ENCODE data around the gene STK40.
A peak's percentile ranks its signal among the peaks of the same experiment; 100 is the strongest.

Gene STK40

DNA sequence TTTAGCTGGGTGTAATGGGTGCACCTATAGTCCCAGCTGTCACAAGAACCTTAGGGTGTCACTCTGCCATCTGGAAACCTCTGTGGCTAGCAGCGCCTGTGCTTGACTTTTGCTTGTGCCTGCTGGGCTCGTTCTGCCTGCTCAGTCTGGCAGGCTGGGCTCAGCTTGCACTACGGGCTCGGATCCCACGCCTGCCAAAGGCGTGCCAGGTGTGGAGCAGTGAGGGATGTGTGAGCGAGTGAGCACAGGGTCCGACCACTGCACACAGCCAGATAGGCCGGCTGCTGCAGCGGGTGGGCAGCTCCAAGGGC lies 14.7 kb upstream of the STK40 start:
- FAIRE-seq (no peak), DNase-seq (ENCODE audit: insufficient read length, low spot score) (no peak)

DNA sequence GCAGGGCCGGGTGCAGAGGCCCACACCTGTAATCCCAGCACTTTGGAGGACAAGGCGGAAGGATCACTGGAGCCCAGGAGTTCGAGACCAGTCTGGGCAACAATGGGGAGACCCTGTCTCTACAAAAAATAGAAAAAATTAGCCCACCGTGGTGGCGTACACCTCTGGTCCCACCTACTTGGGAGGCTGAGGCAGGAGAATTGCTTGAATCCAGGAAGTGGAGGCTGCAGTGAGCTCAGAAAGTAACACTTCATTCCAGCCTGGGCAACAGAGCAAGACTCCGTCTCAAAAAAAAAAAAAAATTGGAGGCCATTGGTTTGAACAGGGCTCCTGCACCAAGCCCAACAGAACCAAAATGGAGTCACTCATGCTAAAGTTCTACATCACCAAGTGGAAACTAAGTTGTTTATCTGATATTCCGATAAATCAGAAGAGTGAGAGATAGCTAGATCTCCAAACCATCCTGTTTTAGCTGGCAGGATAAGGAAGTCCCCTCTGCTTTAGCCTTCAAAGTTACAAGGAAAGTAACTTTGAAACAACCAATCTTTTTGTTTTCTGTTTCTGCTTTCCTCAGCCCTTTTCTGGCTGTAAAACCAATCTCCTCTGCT lies 12.8 kb upstream of the STK40 start:
- FAIRE-seq (no peak), DNase-seq (ENCODE audit: insufficient read length, low spot score) (no peak)

DNA sequence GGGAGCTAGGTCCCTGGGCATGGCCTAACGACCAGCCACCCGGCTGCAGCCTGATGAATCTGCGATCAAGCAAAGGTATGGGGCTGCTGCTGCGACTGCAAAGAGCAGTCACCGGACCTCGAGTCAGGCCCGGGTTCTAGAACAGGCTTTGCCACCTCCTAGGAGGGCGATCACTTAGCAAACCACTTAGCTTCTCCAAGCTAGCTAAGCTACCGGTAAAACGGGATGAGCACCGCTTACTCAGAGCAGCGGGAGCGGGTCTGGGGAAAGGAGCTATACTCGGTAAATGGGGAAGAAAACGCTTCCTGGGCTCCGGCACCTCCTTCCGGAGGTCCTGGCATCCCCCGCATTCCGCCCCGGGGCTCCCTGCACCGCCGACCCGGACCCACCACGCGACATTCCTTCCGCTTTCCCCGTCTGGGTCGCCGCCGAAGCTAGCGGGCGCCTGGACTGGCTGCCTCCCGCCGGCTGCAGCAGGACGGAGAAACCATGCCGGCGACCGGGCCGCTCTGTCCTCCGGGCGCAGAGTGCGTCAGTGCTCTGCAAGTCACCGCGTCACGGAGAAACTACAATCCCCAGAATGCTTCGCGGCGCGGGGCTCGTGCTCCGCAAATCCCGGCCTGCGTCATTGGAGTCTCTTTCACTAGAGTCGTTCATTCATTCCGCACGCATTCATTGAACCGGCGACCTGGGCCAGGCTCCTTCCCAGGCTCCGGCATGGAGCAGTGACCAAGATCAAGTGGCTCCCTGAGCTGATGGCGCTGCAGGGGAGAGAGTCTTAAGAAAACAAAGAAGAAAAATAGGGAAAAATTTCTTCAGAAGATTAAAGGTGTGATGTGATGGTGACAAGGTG lies 11.9 kb upstream of the STK40 start, which contains the start of gene LSM10:
Gene LSM10, minus strand, starts transcription at position 531 of the 853 bp plus-strand sequence. CDS start 3,779 bp downstream, outside the sequence.
- DNase-seq (ENCODE audit: insufficient read length, low spot score) (peak; percentile 90), FAIRE-seq (peak; percentile 48)

DNA sequence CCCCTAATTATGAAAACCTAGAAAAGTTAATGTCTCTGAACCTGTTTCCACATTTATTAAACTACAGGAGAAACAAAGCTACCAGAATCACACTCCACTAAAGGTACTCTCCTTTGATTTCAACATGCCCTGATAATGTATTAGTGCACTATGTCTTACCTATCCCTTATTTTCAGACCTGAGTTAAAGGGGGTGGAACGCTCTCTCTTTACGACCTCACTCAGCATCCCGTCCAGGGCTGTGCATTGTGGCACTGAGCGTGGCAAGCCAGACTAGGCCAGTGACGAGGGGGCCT lies 11.3 kb upstream of the STK40 start:
- no peak for DNase-seq (ENCODE audit: insufficient read length, low spot score)
- FAIRE-seq: no peak

DNA sequence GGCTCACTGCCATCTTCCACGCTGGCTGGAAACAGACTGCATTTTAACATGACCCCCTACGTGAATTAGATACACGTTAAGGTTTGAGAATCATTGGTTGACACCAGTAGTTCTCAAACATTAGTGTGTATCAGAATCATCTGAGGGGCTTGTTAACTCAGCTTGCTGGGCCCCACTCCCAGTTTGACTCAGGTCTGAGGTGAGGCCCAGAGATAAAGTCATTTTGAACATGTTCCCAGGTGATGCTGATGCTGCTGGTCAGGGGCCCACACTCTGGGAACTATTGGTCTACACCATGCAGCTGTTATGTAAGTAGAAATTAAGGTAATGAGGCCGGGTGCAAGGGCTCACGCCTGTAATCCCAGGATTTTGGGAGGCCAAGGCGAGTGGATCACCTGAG lies 10.6 kb upstream of the STK40 start:
- FAIRE-seq: no peak
- DNase-seq (ENCODE audit: insufficient read length, low spot score): no peak

DNA sequence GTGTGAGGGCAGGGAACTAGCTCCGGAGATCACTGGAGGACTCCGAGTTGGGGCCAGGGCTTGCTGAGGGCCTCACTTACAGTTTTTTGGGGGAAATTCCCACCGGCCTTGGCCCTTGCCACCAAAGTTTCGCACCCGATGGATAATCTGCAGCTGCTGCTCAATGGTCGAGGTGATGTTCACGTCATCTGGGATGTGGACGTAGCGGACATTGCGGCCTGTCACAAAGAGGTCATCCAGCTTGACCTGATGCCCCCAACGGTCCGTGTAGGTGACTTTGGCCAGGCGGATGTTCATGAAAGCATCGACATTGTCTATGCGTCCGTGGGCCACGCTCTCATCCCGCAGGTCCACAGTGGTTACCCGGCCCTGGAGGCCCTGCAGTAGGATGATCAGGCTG lies 8.0 kb upstream of the STK40 start:
- FAIRE-seq: no peak
- no peak for DNase-seq (ENCODE audit: insufficient read length, low spot score)

DNA sequence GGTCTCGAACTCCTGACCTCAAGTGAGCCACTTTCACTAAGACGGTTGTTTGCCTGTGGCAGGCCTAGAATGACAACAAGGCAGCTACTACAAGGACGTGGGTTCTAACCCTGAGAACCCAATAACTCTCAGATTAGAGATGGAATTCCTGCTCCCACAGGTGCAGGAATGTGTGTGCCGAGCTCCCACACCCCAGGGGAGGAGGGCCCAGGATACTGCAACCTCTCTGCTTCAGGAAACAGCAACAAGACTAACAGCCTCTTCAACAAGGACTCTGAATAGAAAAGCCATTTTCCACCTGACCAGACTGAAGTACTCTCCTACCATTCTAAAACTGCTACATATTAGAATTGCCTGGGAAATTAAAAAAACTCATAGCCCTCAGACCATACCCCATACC lies 7.1 kb upstream of the STK40 start:
- FAIRE-seq (no peak), DNase-seq (ENCODE audit: insufficient read length, low spot score) (no peak)

DNA sequence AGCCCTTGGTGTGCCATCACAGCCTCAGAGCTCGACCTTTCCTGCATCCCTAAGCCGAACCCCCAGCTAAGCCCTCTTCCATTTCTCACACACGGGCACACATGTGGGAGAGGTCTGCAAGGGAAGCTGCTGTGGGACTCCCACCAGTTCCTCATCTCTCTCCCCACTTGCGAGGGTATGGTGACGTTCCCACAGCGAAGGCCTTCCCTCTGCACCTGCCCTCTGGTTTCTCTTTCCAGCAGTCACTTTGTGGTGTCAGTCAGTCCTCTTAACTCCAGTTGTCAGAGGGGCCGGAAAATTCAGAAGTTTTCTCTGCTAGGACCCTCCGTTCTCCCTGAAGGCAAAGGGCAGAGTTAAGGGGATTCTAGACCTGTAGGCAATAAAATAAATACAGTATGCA lies 5.5 kb upstream of the STK40 start:
- FAIRE-seq: no peak
- no peak for DNase-seq (ENCODE audit: insufficient read length, low spot score)

DNA sequence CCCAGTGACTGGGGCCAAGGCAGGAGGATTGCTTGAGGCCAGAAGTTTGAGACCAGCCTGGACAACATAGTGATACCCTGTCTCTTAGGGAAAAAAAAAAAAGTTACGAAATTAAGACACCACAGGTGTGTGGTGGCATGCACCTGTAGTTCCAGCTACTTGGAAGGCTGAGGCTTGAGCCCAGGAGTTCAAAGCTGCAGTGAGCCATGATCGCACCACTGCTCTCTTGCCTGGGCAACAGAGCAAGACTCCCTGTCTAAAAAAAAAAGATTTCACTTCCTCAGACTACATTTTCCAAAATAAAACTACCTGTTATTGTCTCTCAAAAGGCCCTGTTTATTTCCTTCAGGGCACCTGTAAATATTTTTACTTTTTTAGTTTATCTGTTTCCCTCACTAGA lies 4.7 kb upstream of the STK40 start:
- no peak for FAIRE-seq
- DNase-seq (ENCODE audit: insufficient read length, low spot score): no peak

DNA sequence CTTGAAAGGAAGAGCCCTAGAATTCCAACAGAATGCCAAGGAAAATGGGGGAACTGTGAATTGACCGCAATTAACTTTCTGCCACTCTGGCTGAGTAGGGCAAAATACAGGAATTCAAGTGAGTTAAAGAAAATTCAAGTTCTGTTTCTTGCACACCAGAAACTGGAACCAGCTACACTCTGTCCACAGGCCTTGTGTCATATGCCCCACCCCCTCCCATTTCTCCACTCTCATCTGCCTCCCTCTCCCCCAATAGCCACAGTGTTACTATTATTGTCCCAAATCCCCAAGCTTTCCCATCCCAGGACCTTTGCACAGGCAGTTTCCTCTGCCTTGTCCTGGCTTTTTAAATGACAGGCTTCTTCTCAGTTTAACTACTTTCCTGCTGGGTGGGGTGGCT lies 4.3 kb upstream of the STK40 start:
- DNase-seq (ENCODE audit: insufficient read length, low spot score): no peak
- FAIRE-seq: no peak

DNA sequence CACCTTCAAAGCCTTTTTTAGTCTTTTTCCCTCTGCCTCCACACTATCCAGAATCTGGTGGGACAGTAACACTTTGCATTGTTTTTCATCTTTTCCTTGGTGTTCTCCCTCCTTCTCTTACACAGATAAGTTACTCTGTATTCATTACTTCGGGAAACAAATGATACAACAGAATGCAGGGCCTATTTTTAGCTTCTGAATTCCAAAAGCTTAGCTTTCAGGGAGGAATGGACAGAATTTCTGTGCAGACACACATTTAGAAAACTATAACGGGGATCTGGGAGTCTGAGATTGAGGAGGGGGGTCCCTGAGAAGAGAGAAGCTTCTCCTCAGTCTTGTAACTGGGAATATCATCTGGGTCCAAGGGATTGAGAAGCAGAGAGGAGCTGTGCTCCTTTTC lies 3.5 kb upstream of the STK40 start:
- FAIRE-seq (no peak), DNase-seq (ENCODE audit: insufficient read length, low spot score) (no peak)

DNA sequence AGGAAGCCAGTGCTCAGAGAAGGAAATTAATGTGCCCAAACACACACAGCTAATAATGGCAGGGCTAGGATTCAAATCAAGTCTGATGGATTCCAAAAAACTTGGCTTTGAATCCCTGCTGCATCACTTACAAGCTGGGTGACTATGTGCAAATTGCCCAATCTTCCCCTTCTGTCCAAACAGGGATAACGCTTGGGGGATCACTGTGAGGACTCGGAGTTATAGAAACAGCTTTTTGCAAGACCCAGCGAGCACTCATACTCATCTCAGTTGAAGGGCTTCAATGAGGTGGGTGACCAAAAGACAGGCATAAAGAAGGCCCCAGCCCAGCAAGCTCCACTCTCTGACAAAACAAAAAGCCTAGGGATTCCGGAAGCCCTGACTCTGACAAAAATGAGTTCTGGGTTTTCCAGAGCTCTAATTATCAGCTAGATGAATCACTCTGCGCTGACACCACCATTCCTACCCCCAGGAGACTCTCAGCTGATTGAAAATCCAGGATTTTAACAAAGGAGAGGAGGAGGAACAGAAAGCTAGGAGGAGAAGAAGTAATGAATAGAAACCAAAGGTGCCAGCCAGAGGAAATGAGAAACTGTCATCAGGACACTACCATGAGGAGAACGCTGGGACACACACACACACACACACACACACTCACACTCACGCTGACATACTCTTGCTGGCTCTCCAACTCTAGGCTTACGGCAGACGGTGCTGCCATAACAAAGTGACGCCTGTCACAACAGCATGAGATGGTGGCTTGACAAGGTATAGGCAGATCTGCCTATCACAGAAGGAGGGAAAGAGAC lies 1.6 kb upstream of the STK40 start:
- DNase-seq (ENCODE audit: insufficient read length, low spot score) (no peak), FAIRE-seq (no peak)

DNA sequence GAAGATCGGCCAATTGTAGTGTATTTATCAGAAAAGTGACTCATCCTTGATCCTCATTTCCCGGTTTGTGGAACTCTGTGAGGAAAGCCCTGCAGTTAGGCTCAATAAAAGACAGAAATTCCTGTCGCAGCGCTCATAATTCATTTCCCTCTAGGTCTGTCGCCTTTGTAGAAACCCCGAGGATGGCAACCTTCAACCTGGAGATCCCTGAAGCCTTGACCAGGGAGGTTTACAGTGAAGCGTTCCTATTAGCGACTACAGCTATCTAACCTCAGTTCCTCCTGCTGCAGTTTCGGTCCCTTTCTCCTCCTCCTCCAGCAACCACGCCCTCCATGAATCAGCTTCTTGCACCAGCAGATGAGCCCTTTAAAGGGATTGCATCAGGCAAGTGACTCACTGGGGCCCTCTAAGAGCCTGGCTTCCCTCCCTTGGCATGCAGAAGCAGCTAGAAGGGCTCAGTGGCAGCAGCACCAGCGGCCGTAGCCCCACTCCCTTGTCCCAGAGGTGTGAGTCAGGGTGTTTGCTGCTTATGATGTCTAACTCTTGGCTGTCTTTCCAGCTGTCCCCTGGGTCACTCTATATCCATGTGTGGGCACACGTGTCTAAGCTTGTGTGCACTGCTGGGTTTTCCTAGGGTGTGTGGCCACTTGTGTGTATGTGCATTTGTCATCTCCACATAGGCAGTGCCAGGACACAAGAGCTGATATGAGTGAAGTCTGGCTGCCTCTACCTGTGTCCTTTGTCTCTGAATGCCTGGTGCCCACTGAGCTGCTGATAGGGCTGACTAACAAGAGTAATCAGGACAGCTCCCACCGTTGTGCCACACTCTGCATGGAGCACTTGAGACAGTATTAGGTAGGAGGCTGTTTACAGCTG lies 779 bp upstream of the STK40 start:
- peak; percentile 94 for DNase-seq (ENCODE audit: insufficient read length, low spot score)
- FAIRE-seq: peak; percentile 31

DNA sequence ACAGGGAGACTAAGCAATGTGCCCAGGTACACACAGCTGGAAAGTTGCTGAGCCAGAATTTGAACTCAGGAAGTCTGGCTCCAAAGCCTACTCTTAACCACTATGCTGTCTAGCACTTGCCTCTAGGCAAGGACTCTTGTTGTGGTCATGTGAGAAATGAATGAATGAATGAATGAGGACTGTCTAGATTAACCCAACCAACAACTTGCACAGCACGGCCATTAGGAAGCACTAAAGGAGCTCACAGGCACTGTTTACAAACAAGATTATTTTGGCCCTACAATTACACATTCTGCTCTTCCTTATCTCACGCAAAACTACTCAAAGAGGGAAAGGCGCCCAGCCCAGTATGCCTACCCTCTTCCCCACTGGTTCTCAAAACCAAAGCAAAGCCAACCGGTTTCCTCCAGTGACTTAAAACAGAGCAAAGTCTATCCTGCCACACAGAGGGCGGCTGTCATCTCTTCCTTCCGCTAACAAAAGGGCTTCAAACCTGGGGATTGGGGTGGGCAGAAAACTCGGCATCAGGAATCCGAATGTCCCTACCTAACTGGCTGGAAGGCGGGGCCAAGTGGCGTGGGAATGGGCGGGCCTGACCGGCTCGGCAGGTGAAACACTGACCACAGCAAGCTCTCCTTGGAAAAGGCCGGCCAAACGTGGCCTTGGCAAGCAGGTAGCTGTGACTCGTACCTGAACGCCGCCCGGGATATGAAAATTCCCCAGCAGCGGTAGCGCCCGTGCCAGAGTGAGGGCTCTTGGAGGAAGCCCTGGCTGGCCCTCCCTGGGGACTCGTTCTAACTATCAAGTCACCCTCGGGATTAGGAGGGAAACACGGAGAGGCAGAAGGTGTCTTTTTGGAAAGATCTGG lies 948 bp downstream of the STK40 start:
- DNase-seq (ENCODE audit: insufficient read length, low spot score) (no peak), FAIRE-seq (no peak)

DNA sequence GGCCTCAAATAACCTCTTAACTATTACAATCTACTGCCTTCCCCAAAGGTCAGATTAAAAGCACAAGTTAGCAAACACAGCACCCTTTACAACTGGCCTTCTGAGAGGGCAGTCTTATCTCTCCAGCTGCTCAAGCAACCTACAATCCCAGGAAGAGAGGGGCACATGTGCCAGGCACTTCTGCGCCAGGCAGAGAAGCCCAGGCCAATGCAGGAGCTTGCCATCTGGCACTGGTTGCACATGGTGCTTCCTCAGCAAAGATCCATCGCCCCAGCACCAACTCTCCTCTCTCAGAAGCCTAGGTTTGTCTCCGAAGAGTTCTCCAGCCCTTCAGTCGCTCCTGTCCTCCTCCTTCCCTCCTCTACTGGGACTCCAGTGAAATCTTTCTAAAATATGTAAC lies 2.5 kb downstream of the STK40 start:
- no peak for FAIRE-seq
- no peak for DNase-seq (ENCODE audit: insufficient read length, low spot score)

DNA sequence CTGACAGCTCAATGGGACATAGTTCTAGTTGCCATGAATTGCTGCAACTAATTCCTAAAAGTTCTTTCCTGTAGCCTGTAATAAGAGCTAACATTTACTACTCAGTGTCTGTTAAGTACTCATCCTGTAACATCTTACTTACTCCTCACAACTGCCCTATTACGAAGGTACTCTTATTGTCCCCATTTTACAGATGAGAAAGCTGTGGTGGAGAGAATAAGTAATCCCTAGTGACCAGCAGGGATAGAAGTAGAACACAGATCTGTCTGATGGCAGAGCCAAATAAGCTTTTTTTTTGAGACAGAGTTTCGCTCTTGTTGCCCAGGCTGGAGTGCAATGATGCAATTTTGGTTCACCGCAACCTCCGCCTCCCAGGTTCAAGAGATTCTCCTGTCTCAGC lies 3.1 kb downstream of the STK40 start:
- FAIRE-seq: no peak

DNA sequence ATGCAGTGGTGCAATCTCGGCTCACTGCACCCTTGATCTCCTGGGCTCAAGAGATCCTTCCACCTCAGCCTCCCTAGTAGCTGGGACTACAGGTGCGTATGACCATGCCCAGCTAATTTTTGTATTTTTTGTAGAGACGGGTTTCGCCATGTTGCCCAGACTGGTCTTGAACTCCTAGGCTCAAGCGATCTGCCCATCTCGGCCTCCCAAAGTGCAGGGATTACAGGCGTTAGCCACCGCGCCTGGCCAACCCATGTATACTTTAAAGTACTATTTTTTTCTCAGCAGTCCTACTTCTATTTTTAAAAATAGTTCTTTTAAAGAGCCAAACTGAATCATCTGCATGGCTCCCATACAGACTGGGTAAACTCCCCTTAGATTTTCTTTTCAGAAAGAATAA lies 3.5 kb downstream of the STK40 start:
- DNase-seq (ENCODE audit: insufficient read length, low spot score) (no peak), FAIRE-seq (no peak)

More for the DNA sequence above, 3.1 kb downstream of the STK40 start:
- DNase-seq (ENCODE audit: insufficient read length, low spot score): no peak

DNA sequence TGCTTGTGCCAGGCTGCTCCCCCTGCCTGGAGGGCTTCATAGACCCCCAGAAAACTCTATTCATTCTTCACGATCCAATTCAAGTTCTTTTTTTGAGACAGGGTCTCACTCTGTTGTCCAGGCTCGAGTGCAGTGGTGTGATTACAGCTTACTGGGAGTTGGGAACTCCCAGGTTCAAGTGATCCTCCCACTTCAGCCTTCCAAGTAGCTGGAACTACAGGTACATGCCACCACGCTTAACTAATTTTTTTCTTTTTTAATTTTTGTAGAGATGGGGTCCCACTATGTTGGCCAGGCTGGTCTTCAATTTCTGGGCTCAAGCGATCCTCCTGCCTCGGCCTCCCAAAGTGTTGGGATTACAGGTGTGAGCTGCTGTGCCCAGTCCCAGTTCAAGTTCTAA lies 4.3 kb downstream of the STK40 start:
- DNase-seq (ENCODE audit: insufficient read length, low spot score): no peak
- FAIRE-seq: no peak

DNA sequence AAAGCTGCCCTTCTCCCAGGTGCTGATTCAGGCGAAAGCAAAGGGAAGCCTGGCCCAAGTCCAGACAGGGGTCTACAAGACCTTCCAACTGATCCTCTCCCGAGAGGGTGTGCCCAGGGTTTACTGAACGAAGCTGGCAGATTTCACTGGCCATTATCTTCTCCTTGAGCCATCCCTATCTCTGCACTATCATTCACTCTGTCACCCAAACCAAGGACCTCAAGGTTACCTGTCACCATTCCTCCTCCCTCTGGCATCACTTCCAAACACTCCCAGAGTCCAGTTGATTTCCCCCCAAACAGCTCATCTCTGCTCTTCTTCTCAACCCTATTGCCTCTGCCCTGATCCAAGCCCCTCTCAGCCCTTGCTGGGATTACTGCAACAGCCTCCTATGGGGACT lies 4.9 kb downstream of the STK40 start:
- no peak for FAIRE-seq
- DNase-seq (ENCODE audit: insufficient read length, low spot score): no peak

DNA sequence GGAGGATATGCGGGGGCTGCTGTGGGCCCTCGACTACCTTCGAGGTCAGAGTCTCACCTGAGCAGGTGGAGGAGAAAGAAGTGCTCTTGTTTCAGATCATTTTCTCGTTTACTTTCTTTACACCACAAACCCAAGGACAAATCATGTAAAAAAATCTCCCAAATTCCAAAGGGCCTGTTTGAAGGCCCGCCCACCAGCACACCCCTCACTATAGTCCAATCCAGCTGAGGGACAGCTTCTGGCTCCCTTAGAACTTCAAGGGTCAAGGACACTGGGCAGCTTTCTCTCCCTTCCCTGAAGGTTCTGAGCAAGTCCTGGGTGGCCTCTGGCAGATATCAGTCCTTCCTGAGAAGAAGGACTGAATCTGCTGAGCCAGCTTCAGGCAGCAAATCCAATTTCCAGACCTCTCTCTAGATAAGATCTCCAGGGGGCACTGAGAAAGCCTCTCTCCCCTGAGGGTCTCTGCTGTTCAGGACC lies 5.5 kb downstream of the STK40 start:
- DNase-seq (ENCODE audit: insufficient read length, low spot score): no peak
- no peak for FAIRE-seq

All from HTR-8/SVneo (cell line).